IMR-90 (cell line): ENCODE results near the gene ADCK2. TPM values are rescaled to one million over a fixed set of nuclear protein-coding genes. Genes with fewer than 3 reads are reported as not detected.

Source experiments
- ATAC-seq: fragments of 200-7000 bp; cut with Tn5 transposase; 2 replicates; pipeline ENCODE4 v1.9.1; 2020; ENCODE audit warnings: low read depth, mild to moderate bottlenecking, moderate library complexity
- BruUV-seq: library from RNA; stranded (reverse); fragments of 400-500 nt; replicated peaks from 2 replicates; lab custom pipeline; 2021; lab: Mats Ljungman, UMichigan
- CTCF ChIA-PET: fragments of 300-600 bp; formaldehyde crosslinking; extraction: SDS; loops from one replicate; lab custom pipeline; 2021; ENCODE audit warnings: antibody characterized with exemption; lab: Yijun Ruan, JAX
- POLR2A ChIA-PET: fragments of 300-600 bp; sonication (Branson Sonifier 250); formaldehyde crosslinking; loops from one replicate; lab custom pipeline; 2022; ENCODE audit warnings: antibody characterized with exemption; ENCODE audit not compliant: unreplicated experiment; lab: Charles Lee
- DNase-seq: peaks from one replicate; pipeline ENCODE4 v3.0.0; 2013
- H2AFZ ChIP-seq: replicated peaks from 2 replicates; pipeline ENCODE3; 2013; ENCODE audit warnings: low read length, mild to moderate bottlenecking; ENCODE audit not compliant: poor library complexity
- H2AK5ac ChIP-seq: 2 replicates; pipeline ENCODE4 v1.6.1; 2013; ENCODE audit warnings: low read depth, low read length, inconsistent platforms
- H2AK9ac ChIP-seq: replicated peaks from 2 replicates; pipeline ENCODE3; 2013; ENCODE audit warnings: mild to moderate bottlenecking, low read depth, low read length, moderate library complexity; ENCODE audit not compliant: poor library complexity
- H2BK120ac ChIP-seq: 2 replicates; pipeline ENCODE4 v1.6.1; 2013; ENCODE audit warnings: low read depth, low read length, inconsistent platforms
- H2BK15ac ChIP-seq: 3 replicates; pipeline ENCODE4 v1.6.1; 2013; ENCODE audit warnings: low read depth, low read length, inconsistent platforms
- H2BK20ac ChIP-seq: 2 replicates; pipeline ENCODE4 v1.6.1; 2013; ENCODE audit warnings: low read depth, mild to moderate bottlenecking, inconsistent platforms, low read length, moderate library complexity
- H2BK5ac ChIP-seq: 2 replicates; pipeline ENCODE4 v1.6.1; 2013; ENCODE audit warnings: mild to moderate bottlenecking, low read depth, low read length, inconsistent platforms; ENCODE audit not compliant: poor library complexity, severe bottlenecking
- H3K14ac ChIP-seq: replicated peaks from 2 replicates; pipeline ENCODE4 v1.6.1; 2013; ENCODE audit warnings: low read depth, low read length, inconsistent platforms
- H3K18ac ChIP-seq: 2 replicates; pipeline ENCODE4 v1.6.1; 2013; ENCODE audit warnings: low read depth, low read length, control low read depth
- H3K23ac ChIP-seq: 2 replicates; pipeline ENCODE4 v1.6.1; 2013; ENCODE audit warnings: low read depth, low read length, inconsistent platforms
- H3K27ac ChIP-seq: 2 replicates; pipeline ENCODE4 v1.5.1; 2013; ENCODE audit warnings: mild to moderate bottlenecking, control low read depth, low read length; ENCODE audit not compliant: insufficient read depth
- H3K27me3 ChIP-seq: 2 replicates; pipeline ENCODE4 v1.6.1; 2013; ENCODE audit warnings: low read length; ENCODE audit not compliant: control insufficient read depth, insufficient read depth
- H3K36me3 ChIP-seq: 2 replicates; pipeline ENCODE4 v1.6.1; 2013; ENCODE audit warnings: low read length, mixed read lengths; ENCODE audit not compliant: control insufficient read depth, insufficient read depth
- H3K4ac ChIP-seq: 2 replicates; pipeline ENCODE4 v1.6.1; 2013; ENCODE audit warnings: low read depth, low read length, inconsistent platforms
- H3K4me1 ChIP-seq: 2 replicates; pipeline ENCODE4 v1.6.1; 2013; ENCODE audit warnings: low read length, mixed read lengths; ENCODE audit not compliant: control insufficient read depth, insufficient read depth
- H3K4me2 ChIP-seq: 2 replicates; pipeline ENCODE4 v1.6.1; 2013; ENCODE audit warnings: low read depth, mild to moderate bottlenecking, control low read depth, low read length, moderate library complexity
- H3K4me3 ChIP-seq: 2 replicates; pipeline ENCODE4 v1.5.1; 2013; ENCODE audit warnings: low read depth, mild to moderate bottlenecking, control low read depth, low read length, moderate library complexity; ENCODE audit not compliant: insufficient read depth
- H3K56ac ChIP-seq: 2 replicates; pipeline ENCODE4 v1.6.1; 2013; ENCODE audit warnings: low read length, inconsistent platforms; ENCODE audit not compliant: insufficient read depth; ENCODE audit errors: extremely low read depth
- H3K79me1 ChIP-seq, 2 experiments: 2 replicates each; pipeline ENCODE4 v1.6.1; 2013; ENCODE audit warnings: low read length in 2 of 2, inconsistent platforms in 1 of 2, low read depth in 1 of 2
- H3K9ac ChIP-seq: 2 replicates; pipeline ENCODE4 v1.6.1; 2013; ENCODE audit warnings: low read depth, low read length, control low read depth
- H3K9me1 ChIP-seq: 2 replicates; pipeline ENCODE4 v1.6.1; 2013; ENCODE audit warnings: low read length, inconsistent platforms; ENCODE audit not compliant: insufficient read depth
- H3K9me3 ChIP-seq: 2 replicates; pipeline ENCODE4 v1.6.1; 2013; ENCODE audit warnings: low read length; ENCODE audit not compliant: control insufficient read depth, insufficient read depth
- H4K20me1 ChIP-seq: 2 replicates; pipeline ENCODE4 v1.6.1; 2013; ENCODE audit warnings: low read length, inconsistent platforms; ENCODE audit not compliant: insufficient read depth
- H4K5ac ChIP-seq: 2 replicates; pipeline ENCODE4 v1.6.1; 2013; ENCODE audit warnings: mild to moderate bottlenecking, low read depth, low read length, control low read depth
- H4K8ac ChIP-seq, 2 experiments: 2 replicates each; pipeline ENCODE4 v1.6.1; 2013; ENCODE audit warnings: low read depth in 2 of 2, low read length in 2 of 2, control low read depth in 1 of 2, inconsistent platforms in 1 of 2
- H4K91ac ChIP-seq: 2 replicates; pipeline ENCODE4 v1.6.1; 2013; ENCODE audit warnings: low read depth, low read length, inconsistent platforms; ENCODE audit not compliant: insufficient read depth
- BHLHE40 ChIP-seq: fragments of 150-350 bp; IDR thresholded peaks from 2 replicates; pipeline ENCODE4 v1.6.1; 2016; ENCODE audit warnings: mild to moderate bottlenecking, low read depth, low read length
- CEBPB ChIP-seq: IDR thresholded peaks from 2 replicates; pipeline ENCODE4 v1.6.1; 2012; ENCODE audit warnings: low read depth, low read length, improper control_type of control experiment
- CHD1 ChIP-seq: IDR thresholded peaks from 2 replicates; pipeline ENCODE4 v1.6.1; 2012; ENCODE audit warnings: low read depth, low read length, improper control_type of control experiment
- CTCF ChIP-seq: conservative IDR thresholded peaks from 2 replicates; pipeline ENCODE4 v1.5.1; 2012; ENCODE audit warnings: mild to moderate bottlenecking, low read depth, low read length, improper control_type of control experiment
- ELK1 ChIP-seq: fragments of 150-350 bp; IDR thresholded peaks from 2 replicates; pipeline ENCODE4 v1.6.1; 2016; ENCODE audit warnings: low read depth, mild to moderate bottlenecking, low read length, moderate library complexity, borderline replicate concordance
- FOS ChIP-seq: fragments of 150-350 bp; IDR thresholded peaks from 2 replicates; pipeline ENCODE4 v1.6.1; 2016; ENCODE audit warnings: low read depth, low read length
- MAFK ChIP-seq: IDR thresholded peaks from 2 replicates; pipeline ENCODE4 v1.6.1; 2012; ENCODE audit warnings: low read depth, low read length, improper control_type of control experiment
- MAZ ChIP-seq: IDR thresholded peaks from 2 replicates; pipeline ENCODE4 v1.6.1; 2012; ENCODE audit warnings: low read depth, mild to moderate bottlenecking, low read length, improper control_type of control experiment, moderate library complexity, borderline replicate concordance
- MXI1 ChIP-seq: IDR thresholded peaks from 2 replicates; pipeline ENCODE4 v1.6.1; 2012; ENCODE audit warnings: low read depth, mild to moderate bottlenecking, low read length, moderate library complexity, borderline replicate concordance
- NFE2L2 ChIP-seq: fragments of 150-350 bp; IDR thresholded peaks from 2 replicates; pipeline ENCODE4 v1.6.1; 2016; ENCODE audit warnings: low read depth, mild to moderate bottlenecking, low read length
- POLR2A ChIP-seq: IDR thresholded peaks from 2 replicates; pipeline ENCODE4 v1.6.1; 2012; ENCODE audit warnings: mild to moderate bottlenecking, low read depth, low read length
- RAD21 ChIP-seq: IDR thresholded peaks from 2 replicates; pipeline ENCODE4 v1.6.1; 2012; ENCODE audit warnings: low read length, improper control_type of control experiment
- RCOR1 ChIP-seq: IDR thresholded peaks from 2 replicates; pipeline ENCODE4 v1.6.1; 2012; ENCODE audit warnings: mild to moderate bottlenecking, low read length, improper control_type of control experiment; ENCODE audit not compliant: insufficient replicate concordance
- RFX5 ChIP-seq: IDR thresholded peaks from 2 replicates; pipeline ENCODE4 v1.8.0; 2012; ENCODE audit warnings: low read depth, mild to moderate bottlenecking, low read length, moderate library complexity
- SMC3 ChIP-seq: fragments of 150-350 bp; IDR thresholded peaks from 2 replicates; pipeline ENCODE4 v1.6.1; 2016; ENCODE audit warnings: low read depth, mild to moderate bottlenecking, antibody characterized with exemption, low read length, moderate library complexity
- USF2 ChIP-seq: fragments of 150-350 bp; IDR thresholded peaks from 2 replicates; pipeline ENCODE4 v1.6.1; 2017; ENCODE audit warnings: mild to moderate bottlenecking, antibody characterized with exemption, low read length, low read depth
- WGBS, 2 experiments: methylation state at CpG; one replicate each; pipeline versions ENCODE4 v1.1.5 to v1.1.7; 2013; ENCODE audit warnings: missing lambda C conversion rate in 2 of 2; ENCODE audit not compliant: insufficient read length in 1 of 2; ENCODE audit errors: extremely low coverage in 2 of 2; 5-methylcytosine and 5-hydroxymethylcytosine counted together
- dilution Hi-C: fragments of 300-500 bp; cut with HindIII; formaldehyde crosslinking; loops from one replicate; pipeline ENCODE4 v1.14.3; 2018; ENCODE audit warnings: low sequenced_read_pairs; ENCODE audit not compliant: unreplicated experiment
- in situ Hi-C: fragments of 300-500 bp; cut with MboI; formaldehyde crosslinking; loops from 3 replicates; pipeline ENCODE4 v1.14.3; 2019; ENCODE audit warnings: low sequenced_read_pairs, inconsistent platforms, mixed read lengths
- intact Hi-C: fragments of 100-400 bp; cut with micrococcal nuclease; formaldehyde crosslinking; loops from 2 replicates; pipeline ENCODE4 v1.10.0; 2022
- polyA plus RNA-seq, 3 experiments: library from polyadenylated mRNA; depleted of rRNA; stranded (reverse); fragments of >200 nt; gene quantifications; 2 replicates each; pipeline ENCODE4 v1.2.3, GENCODE V29; 2012; ENCODE audit warnings: low replicate concordance in 1 of 3
- total RNA-seq: library from RNA; depleted of rRNA; stranded (reverse); fragments of >200 nt; gene quantifications from 2 replicates; pipeline ENCODE4 v1.2.3, GENCODE V29; 2012

Gene ADCK2
- total and polyA plus RNA-seq, 2 of the 4 experiments (the other 2 are of a cell fraction) = 7.1 to 10.0 TPM

DNA sequence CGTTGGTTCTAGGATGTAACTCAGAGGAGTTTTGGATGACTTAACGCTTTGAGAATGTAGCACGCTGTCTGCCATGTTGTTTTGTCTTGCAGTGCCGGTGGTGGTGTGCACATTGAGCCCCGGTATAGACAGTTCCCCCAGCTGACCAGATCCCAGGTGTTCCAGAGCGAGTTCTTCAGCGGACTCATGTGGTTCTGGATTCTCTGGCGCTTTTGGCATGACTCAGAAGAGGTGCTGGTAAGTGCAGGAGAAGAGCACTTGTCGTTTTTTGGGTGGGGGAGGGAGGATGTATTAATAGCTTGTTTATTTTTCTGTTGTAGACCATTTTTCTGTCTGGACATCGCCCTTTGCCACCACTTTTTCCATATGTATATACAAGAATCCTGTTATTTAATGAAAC lies 30.0 kb downstream of the ADCK2 start:
- Histone ChIP-seq H3K36me3 (peaks cover 26% of the 10 kb centered on the region), H3K9me1 (peaks cover 3% of the 10 kb centered on the region; the same call in 1 of the 2 replicates), H3K14ac (no peak overlapping the region), H3K18ac (no peak overlapping the region), H3K9ac (no peak overlapping the region), H3K4me3 (no peak overlapping the region), H2BK15ac (no peak overlapping the region), H2BK5ac (no peak overlapping the region), H4K20me1 (peaks cover 4% of the 10 kb centered on the region; the same call in 1 of the 2 replicates), H2AK9ac (no peak overlapping the region), H2AFZ (no peak overlapping the region), H3K79me1 (peaks cover 13 to 47% of the 10 kb centered on the region in 2 experiments; a peak in 3 of 4 replicates), H3K4ac (no peak overlapping the region), H2BK20ac (no peak overlapping the region), H2AK5ac (no peak overlapping the region), H4K5ac (no peak overlapping the region), H3K27ac (no peak overlapping the region), H3K27me3 (no peaks in the 10 kb centered on the region), H4K8ac (no peak overlapping the region), H3K4me2 (no peak overlapping the region), H4K91ac (no peak overlapping the region), H3K23ac (no peak overlapping the region), H3K9me3 (no peaks in the 10 kb centered on the region), H3K4me1 (peaks cover 2% of the 10 kb centered on the region; the same call in 1 of the 2 replicates), H2BK120ac (no peak overlapping the region), H3K56ac (no peak overlapping the region)
- in situ Hi-C loops (no loop called here), intact Hi-C loops (no loop called here), dilution Hi-C loops (no loop called here)
- 95% methylated on average over 6 of the region's 10 CpGs; no CpG with 5 or more reads in 1 of the 2 experiments for WGBS, 2 experiments
- POLR2A ChIA-PET = no interaction called here
- TF ChIP-seq RFX5 (no peak), USF2 (no peak), BHLHE40 (no peak), NFE2L2 (no peak), FOS (no peak), CTCF (no peak), SMC3 (no peak), CEBPB (no peak), MAFK (no peak), RAD21 (no peak), POLR2A (no peak), ELK1 (no peak), CHD1 (no peak), MXI1 (no peak), MAZ (no peak), RCOR1 (no peak)
- CTCF ChIA-PET = no interaction called here
- DNase-seq = no peak
- ATAC-seq = no peak
- BruUV-seq = no TSS peak
